Stromal cell of bone marrow (primary cell): Measurements from ENCODE around the gene MYRFL.

Source experiments
- DNase-seq: peaks from one replicate; pipeline ENCODE4 v3.0.0-alpha.2; 2012; ENCODE audit warnings: low read depth

The MYRFL gene

DNA sequence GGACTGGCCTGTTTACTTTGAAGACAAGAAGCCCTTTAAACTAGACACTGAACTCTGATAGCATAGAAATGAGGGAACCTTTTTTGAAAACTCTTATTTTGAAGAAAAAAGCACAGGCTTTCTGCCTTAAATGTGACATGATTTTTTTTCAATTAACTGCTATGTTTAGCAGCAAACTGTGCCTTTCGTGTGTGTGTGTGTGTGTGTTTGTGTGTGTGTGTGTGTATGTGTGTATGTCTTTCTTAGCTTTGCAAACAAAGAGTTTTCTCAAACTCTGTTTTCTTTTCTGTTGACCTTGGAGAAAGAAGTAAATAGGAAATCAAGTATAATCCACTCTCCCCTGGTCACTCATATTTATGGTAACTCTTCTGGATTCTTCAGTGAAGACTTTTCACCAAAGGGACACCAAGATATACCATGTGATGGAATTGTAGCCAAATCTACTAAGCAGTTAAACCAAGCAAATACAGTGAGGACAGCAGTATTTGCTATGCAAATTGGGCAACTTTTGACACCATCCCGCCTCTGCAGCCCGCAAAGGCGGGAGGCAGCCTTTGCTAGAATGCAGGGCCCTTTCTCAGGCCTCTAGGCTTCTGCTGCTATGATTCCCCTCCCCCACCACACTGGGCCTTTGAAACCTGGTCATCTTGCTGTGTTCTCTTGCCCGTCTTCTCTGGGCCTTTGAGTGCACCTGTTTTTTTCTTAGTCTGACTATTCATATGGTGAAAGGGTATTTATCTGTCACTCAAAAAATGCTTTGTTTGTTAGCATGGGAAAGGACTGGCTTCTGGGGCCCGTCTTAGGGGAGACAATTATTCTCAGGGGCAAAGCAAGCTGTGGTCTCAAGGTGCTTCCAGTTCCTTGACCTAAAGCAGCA, 107.9 kb downstream of the MYRFL start:
- DNase-seq, result no peak

DNA sequence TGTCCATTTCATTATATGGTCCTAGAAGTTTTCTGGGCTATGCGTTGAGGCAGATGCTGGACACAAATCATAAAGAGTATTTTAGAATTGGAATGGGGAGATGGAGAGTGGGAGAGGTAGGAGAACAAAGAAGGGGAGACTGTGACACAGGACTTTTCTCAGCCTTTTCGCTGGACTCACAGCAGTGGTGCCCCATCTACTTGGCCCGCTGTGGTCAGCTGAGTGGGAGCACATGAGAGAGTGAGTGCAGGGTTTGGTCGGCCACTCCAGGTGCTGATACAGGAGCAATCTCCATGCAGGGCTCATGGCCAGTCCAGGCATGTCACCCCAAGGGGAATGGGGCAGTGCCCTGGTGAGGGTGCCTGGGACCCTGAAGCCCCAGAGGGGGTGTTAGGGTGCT, 109.0 kb downstream of the MYRFL start:
- DNase-seq, result no peak

DNA sequence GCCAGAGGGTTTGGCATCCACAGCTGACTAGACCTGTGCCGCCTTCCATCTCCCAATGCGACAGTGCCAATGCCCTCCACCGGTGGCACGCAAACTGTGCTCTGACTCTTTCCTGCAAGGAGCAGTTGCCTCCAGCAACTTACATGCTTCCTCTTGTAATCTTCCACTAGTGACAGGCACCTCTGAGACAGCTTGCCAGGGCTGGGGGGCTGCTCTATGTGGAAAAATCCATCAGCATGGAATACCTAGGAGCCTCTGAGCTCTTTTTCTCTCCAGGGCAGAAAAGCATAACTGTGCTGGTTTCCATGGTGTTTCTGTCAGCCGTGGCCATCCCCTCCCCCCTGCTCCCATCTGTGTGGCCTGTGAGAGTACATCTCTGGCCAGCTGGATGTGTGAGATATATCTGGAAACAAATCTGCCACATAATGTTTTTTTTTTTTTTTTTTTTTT, 110.6 kb downstream of the MYRFL start:
- DNase-seq, result no peak

DNA sequence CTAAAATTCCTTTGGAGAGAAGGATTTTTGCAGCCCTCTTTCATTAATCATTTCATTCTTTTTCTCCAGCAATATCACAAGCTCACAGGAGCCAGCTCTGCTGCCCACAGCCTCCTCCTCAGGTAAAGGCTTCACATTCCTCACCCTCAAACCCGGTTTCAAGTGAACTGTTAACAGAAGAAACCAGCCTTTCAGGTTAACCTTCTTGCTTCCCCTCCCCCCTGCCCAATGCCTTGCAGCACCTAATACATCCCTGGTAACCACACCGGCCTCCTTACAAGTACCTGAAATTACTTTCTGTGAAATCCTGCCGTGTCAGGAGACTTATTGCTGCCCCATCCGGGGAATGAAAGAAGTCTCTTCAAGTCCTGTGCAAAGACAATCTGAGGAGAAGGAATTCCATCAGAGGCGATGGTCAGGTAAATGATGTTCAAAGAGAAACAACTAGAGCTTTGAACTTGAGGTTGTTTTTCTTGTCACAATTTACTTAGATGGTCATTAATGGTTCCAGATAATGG, 111.2 kb downstream of the MYRFL start:
- DNase-seq, result no peak

DNA sequence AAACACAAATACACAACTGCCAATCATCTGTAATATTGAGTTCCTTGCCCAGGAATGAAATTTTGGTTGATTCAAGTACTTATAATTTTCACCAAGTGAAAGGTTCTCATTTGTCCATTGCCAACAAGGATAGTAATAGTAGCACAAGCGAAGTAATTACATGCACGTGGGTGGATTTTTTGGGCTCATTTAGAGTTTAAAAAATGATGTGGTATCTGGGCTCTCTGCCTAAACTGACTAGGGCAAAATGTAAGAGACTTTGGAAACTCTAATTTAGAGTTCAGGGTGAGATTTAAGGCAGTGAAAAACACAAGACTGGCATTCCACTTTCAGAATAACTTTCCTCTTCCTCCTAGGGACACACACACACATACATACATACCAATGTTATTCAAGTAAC, 111.7 kb downstream of the MYRFL start:
- peak; percentile 18 for DNase-seq

DNA sequence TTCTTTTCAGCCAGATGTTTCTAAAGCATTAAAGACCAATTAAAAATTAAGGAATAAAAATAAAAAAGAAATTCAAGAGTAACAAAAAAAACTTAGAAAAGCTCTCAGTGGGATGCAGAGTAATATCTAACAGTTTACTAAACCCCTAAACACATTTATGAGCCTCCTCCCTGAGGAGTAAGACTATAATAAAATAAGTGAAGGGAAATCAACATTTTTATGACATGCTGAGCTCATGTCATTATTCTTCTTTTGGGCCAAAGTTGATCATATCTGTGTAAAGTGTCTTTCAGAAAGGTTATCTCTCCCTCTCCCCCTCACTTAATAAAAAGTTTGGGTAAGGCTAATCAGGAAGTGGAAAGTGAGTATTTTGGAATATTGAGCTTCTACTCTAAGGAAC, 122.1 kb downstream of the MYRFL start:
- DNase-seq, result no peak

DNA sequence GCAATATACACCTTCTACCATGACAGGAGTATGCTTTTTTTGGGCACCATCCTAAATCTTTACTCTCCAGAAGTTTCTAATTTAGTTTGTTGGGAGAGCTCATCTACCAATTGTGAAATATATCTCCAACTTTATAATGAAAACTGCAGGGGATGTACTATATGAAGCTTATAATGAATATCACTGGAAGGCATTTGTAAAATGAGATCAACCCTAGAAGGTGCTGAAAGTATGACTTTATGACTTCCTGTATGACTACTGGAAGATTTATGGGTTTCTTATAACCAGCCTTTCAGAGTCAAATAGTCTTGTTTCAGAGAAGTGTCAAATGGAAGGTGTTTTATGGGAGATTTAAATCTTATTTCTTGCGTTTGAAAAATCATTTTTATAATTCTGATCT, 122.9 kb downstream of the MYRFL start:
- DNase-seq, result no peak

DNA sequence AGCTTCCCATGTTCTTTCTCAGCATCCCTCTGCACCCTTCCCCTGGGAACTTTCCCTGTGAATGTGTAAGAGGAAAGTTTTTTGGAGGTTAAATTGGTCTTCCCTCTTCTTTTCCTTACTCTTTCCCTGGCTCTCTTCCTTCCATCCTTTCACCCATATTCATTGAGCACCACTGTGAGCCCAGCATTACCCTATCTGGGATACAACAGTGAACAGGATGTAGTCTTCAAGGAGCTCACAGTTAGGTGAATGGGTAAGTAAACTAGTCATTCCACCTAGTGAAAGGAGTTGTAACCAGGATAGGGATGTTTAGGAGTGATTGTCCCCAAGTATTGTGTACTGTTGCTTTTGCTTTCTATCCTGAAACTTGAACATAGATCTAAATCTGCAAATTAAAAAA, 123.8 kb downstream of the MYRFL start:
- DNase-seq, result no peak

DNA sequence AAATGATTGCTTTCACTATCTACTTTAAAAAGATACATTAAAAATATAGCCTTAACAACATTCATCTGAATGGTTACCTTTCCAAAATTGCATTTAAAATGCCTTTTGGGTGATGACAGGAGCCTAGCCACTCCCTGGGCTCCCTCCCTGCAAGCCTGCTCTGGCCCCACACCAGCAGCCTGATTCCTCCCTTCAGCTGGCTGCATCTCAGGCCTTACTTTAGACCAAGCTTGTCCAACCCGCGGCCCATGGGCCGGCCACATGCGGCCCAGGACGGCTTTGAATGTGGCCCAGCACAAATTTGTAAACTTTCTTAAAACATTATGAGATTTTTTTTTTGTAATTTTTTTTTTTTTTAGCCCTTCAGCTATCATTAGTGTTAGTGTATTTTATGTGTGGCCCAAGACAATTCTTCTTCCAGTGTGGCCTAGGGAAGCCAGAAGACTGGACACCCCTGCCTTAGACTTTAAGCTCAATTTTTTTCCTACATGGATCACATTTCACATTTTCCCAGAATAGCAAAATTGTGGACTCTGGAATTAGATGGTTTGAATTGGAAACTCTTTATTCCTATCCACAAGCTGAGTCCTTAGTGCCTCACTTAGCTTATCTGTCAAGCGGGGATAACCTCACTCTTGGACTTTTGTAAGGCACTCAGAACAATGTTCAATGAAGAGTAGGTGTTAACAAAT, 124.4 kb downstream of the MYRFL start:
- DNase-seq, result no peak

DNA sequence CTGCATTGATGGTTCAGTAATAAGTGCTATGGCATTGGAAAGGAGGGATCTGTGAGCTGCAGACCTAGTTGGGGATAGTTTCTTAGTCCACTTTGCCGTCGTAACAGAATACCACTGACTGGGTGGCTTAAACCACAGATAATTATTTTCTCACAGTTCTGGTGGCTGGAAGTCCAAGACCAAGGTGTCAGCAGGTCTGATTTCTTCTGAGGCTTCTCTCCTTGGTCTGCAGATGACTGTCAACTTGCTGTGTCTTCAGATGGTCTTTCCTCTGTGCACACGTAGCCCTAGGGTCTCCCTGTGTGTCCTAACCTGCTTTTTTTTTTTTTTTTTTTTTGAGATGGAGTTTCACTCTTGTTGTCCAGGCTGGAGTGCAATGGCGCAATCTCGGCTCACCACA, 126.1 kb downstream of the MYRFL start:
- DNase-seq, result no peak

DNA sequence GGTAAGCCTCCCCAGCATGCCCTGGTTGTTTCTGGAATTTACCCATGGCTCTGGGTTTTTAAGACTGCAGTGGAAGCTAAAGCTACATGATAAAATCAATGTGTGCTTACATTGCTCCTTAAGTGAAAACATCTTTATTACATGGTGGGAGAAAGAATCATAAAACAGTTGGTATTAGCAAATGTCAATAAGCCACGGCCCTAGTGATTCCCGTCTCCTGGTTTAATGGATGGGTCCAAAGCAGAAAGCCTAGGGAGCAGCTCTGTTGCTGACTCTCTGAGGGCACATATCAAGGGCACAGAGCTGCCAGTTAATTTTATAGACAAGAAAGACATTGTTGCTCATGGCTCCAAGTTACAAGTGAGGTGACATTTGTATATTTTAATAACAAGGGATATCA, 127.9 kb downstream of the MYRFL start:
- DNase-seq, result no peak

DNA sequence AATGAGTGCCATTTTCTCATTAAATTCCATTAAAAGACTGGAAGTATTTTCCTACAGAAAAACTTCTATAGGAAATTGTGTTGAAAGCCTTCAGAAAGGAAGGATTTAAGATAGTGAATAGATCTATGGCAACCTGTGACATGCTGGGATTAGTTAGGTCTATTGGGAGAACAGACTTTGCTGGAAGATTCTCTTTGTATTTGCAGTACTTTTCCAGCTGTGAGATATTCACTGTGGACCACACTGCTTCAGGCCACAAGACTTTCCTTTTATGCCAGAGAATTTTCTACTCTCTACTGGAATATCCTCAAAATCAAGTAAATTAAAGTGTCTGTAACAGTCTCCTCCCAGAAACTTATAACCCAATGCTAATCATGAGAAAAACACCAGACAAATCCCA, 136.2 kb downstream of the MYRFL start:
- no peak for DNase-seq

DNA sequence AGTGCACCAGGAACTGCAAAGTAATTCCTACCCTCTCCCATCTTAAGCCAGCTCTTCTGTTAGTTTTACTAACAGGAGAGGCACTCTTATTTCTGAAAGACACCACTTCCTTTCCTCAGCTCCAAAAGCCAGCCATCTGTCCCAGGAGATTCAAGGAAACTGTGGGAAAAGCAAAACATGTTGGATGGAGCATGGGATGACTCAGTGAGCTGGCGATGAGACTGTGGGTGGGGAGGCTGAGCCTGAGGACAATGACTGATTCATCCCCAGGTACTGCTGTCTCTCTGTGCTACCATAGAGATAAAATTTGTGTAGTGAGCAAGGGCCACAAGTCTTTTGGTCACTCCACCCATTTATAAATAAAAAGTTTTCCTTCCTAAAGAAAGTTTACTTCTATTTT, 141.4 kb downstream of the MYRFL start:
- peak; percentile 67 for DNase-seq

DNA sequence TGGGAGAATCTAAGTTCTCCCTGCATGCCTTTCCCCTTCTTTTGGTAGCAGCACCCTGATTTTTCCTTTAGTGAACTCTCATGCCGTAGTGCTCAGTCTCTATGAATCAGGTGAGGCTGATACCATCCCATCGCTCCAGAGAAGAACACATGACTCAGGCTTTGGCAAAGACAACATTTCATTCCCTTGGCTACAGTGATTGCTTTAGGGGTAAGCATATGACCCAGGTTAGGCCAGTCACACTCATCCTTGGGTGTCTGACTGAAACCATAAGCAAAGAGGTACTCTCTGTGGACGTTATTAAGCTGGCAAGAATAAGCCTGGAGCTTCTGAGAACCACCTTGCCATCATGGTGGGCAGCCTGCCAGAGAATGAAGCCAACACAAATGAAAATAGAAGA, 141.8 kb downstream of the MYRFL start:
- DNase-seq, result no peak

DNA sequence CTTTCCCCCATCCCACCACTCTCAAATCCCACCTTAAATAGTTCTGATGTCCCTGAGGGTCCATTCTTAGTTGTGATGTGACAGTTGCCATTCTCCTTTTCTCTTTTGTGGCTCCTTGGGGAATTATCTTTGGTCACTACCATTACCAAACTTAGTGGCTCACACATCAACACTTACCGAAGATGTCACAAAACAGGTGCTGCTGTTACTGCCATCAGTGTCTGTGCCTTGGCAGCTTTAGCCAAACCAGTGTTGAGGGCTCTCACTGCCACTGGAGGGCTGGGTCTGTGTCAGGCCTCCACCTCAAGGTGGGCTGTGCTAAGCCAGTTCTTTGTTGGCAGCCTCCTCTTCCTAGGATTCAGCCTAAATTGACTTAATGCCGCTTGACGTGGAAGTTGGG, 144.0 kb downstream of the MYRFL start:
- no peak for DNase-seq

DNA sequence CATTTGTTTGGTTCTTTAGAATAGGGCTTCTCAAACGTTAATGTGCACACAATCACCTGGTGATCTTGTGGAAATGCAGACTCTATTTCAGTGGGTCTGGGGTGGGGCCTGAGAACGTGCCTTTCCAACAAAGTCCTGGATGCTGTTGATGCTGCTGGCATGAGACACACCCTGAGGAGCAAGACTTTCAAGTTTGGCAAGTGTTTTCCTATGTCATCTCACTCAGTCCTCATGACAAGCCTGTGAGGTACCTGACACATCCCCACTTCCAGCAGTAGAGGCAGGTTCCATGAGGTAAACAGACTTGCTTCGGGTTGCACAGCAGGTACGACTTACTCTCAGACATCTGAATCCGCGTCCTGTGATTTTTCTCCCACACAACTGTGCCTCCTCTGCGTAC, 147.1 kb downstream of the MYRFL start:
- no peak for DNase-seq

DNA sequence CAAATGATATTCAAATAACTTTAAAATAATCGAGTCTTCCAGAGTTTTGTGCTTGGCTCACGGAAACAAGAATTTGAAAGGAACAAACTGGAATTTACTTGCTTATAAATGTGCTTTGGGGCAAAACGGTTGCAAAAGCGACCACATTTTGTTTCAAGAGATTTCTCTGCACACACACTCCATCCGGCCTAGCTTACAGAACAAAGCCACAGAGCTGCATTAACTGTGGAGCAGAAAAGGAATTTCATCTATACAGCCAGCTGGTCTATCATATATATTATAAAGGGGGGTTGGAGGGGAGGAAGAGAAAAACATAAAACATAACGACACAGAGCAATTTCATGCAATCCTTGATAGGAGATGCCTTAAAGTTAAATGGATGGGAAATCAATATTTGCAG, 153.0 kb downstream of the MYRFL start:
- no peak for DNase-seq

DNA sequence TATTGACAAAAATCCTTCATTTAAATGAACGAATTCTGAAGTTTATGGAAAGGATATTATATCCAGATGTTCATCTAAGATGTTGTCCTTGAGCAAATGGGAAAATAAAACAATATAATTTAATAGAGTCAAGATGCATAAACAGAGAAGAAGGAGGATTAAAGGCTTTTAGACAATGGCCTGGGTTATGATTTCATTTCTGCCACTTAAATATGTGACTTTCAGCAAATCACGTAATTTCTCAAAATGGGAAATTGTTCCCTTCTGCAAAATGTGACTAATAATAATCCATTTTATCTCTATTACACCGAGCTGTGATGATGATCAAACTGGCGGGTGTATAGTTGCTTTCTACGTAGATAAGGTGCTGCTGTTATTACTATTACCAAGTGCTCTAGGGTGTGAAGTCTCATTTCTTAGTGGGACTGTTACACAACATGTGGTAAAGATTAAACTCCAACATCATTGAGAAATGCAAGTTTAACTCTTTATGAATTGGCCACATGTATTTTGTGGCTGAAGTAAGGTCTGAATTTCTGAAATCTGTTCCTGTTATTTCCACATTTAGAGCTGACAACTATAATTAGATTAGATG, 157.0 kb downstream of the MYRFL start:
- no peak for DNase-seq

DNA sequence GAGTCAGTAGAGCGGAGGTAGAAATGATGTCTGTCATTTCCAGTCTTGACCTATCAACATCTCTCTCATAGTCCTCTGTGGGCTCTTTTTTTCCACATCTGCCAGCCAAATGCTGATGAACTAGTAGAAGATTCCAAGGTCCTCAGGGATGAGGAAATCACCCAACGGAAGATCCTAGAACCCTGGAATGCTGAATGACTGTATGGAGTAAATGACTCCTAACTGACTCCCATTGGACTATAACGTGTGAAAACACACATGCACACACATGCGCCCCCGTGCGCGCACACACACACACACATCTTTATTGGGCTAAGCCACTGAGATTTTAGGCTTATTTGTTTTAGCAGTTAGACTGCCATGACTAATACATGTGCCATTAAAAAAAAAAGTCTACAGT, 159.2 kb downstream of the MYRFL start:
- DNase-seq, result no peak

DNA sequence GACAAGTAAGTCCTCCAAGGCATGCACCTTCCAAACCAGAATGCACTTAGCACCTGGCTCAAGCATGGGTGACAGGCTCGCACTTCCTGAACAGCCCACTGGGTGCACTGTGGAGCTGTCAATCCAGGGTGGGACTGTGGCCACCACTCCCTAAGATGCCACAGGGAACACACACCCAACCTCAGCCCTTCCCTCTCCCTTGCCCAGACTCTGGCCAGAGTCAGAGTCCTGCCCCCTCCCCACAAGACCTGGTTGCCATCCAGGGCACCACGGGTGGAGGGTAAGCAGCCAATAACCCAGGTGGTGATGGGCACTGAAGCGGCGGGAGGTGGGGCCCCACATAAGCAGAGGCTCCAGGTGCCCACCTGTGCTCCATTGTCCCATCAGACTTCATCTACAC, 160.6 kb downstream of the MYRFL start:
- no peak for DNase-seq

DNA sequence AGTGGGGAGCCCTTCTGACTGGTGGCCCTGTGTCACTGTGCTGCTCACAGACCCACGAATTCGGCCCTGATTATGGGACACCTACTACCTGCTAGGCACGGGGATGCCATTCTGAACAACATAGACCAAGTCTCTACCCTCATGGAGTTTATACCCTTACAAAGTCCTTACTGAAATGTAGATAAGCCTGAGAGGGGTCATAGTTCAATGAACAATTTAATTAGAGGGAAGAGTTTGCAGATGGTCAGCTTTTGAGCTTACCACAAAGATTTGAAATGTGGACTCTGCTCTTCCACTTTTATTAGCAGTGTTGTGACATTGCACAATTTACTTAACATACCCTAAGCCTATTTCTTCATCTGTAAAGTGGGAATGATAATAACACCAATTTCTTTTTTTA, 161.1 kb downstream of the MYRFL start:
- no peak for DNase-seq

DNA sequence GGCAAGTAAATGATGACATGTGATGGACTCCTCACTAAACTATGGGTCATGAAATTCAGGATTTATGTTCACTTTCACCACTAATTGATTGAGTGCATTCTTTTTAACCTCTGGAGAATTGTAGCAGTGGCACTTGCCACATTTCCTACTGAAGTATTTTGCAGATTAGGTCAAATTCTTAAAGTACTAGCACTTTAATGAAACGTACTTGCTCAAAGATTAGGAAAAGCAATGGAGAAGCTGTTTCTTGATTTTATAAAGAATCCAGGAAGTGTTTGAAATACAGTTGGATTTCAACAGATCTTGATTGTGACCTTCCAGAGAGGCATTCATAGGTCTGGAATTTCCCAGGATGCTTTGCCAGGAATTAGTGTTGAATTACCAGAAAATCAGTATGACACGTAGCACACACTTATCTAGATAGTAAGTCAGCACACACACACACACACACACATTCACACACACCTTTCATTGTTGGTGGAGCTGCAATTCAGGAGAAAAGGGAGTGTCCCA, 162.6 kb downstream of the MYRFL start:
- DNase-seq, result peak; percentile 77
